Measurements from ENCODE around the gene PAAF1. TPM values are rescaled to one million over a fixed set of nuclear protein-coding genes. Genes with fewer than 3 reads are reported as not detected.

The PAAF1 gene
- total RNA-seq, 1 donor from 2014 or later = 8.2 TPM

DNA sequence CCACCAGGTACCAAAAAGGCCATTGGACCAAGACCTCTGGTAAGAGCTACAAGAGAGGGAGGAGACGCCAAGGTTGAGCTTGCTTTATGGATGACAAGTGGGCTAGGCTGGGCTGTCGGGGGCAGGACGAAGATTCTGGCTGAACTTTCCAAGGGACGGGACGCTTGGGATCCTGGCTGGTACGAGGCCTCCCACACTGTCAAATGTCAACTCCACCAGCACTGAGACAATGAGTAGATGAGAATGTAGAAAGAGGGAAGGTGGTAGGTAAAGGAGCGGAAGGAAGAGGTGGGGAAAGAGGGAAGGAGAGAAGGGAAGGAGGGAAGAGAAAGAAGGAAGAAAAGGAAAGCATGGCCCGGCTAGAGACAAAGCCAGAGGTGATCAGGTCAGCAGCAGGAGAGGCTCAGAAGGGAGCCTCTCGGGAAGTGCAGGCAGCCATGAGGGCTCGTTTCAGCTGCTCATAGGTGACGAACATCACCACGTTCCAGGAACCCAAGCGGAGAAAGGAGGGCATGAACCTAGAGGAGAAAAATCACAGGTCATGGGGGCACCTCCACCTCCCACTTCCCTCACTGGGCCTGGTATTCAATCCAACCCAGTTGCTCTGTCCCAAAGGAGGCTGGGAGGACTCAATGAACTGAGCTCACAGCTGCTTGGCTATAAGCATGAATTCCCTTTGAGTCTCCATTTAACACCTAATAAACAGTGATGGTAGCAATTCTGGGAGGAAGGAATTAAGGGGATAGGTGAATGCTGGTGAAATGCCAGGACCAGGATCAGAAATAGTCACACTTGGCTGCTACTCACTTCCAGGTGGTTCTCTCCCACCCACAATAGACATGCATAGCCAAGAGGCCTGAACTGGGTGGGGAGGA, 98.0 kb downstream of the PAAF1 start:
- no peak for DNase-seq

DNA sequence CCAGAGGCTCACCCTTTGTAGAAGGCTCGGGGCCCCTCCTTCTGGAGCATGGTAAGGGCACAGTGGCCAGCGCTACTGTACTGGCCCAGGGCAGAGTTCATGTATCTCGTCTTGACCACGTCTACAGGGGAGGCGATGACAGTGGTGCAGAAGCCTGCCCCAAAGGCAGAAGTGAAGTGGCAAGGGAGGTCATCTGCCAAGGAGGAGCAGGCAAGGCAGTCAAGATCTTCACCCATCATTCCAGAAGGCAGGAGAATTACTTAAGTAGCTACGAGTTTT, 98.6 kb downstream of the PAAF1 start:
- no peak for DNase-seq

DNA sequence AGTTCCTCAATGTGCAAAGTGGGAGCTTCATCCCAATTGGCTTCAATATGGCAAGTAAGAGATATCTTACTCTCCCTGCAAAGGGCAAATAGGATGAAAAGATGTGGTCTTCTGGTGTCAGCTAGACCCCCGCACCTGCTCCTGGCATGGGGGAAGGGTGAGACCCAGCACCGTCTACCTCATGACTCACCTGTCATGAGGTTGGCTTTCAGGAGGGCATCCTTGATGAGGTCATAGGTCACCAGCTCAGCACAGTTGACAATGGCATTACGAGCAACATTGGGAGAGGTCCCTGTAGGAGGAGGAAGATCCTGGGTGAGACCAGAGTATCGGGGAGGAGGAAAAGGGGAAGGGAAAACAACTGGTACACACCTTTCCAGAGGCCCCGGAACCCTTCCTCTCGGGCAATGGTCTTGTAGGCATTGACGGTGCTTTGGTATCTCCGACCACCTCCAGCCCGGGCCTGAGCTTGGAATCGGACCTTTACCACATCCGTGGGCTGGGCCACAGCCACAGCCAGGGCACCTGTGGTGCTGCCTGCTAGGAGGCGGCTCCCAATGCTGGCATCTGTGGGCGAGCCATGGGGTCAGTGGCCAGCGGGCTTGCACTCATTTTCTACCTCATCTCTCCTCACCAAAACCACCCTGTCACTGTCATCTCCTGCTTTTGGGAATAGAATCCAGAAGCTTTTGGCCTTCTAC, 99.8 kb downstream of the PAAF1 start:
- DNase-seq = no peak

- no peak for DNase-seq
Observed at GRCh38 chr11:73977856-73978519, 101.2 kb downstream of the PAAF1 start.

DNA sequence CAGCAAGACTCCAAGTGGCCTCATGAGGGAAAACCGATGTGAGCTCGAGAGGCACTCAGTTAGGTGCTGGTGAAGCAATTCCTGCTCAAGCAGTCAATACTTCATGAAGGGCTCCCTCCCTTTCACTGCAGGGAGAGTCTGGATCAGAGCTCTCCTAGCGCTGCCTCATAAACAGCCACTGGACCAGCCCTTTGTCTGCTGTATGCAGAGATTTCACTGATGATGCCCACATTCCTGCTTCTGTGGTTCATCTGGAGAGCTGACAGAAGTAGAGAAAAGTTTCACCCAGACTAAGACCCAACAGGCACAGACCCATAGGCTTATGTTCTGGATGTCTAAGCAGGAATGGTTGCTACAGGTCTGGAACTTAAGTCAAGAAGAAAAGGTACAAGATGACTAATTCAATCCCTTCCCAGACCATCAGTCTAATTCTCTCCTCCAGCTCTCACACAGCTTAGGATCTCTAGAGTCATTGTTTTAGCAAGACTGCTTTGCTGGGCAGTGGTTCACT, 101.8 kb downstream of the PAAF1 start:
- DNase-seq = no peak

DNA sequence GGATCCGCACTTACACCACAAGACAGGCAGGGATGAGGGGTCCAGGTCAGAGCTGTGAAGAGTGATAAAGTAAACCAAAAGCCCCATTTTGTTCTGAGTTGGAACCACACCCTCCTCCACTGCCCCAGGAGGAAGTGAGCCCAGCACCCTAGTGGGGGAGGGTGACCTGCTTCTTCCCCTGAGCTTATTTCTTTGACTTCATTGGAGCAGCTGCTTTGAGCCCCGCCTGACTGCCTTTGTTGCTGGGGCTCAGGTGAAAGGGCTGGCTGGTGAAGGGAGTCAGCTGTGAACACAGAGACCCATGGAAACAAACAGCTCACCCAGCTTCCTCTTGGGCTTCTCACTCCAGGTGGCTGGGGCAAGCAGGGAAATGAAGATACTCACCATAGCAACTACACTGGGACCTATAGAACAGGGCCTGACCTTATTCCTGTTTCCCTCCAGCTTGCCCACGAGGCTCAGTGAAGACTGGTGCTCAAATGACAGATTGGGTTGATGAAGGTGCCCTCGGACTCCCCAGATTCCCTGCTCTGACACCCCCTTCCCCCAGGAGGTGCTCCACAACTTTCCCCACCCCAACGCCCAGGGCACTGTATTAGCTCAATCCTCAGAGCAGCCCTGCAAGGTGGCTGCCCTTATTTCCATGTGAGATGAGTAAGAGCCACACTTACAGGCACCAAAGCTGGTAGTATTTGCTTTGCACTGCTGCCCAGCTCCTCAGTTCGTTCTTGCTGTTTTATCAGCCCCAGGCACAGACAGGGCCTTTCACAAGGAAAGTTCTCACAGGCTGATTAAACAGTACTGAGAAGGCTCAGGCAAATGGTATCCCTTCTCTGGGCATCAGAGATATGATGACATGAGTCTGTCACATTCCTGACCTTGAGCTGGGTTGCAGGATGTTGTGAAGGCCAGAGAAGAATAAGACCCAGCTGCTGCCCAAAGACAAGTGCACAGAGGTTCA, 103.5 kb downstream of the PAAF1 start:
- DNase-seq = peak; percentile 83

Other genes with a start within 250 kb of the PAAF1 start
- gene PLEKHB1, start 230.4 kb upstream of the PAAF1 start, total RNA-seq = 0.33 and 0.34 TPM in 2 replicates
- gene RAB6A, start 115.9 kb upstream of the PAAF1 start, total RNA-seq = 145 and 175 TPM in 2 replicates
- 24.3 and 30.4 TPM in 2 replicates for gene MRPL48, start 89.1 kb upstream of the PAAF1 start, total RNA-seq
- gene COA4, start 153 bp upstream of the PAAF1 start, total RNA-seq = 53.0 and 57.2 TPM in 2 replicates
- not detected in 2 replicates for gene DNAJB13, start 74.0 kb downstream of the PAAF1 start, total RNA-seq
- 2.6 and 22.3 TPM in 2 replicates for gene UCP2, start 105.8 kb downstream of the PAAF1 start, total RNA-seq
- 0.28 and 0.34 TPM in 2 replicates for gene UCP3, start 132.1 kb downstream of the PAAF1 start, total RNA-seq

Data from dermis blood vessel endothelial cell (primary cell).